ENCODE results near the gene SERPINC1.

SERPINC1 gene

GRCh38 chr1:173870252-173871075 is 46.7 kb downstream of the SERPINC1 start:
- peak; percentile 66 for TF ChIP-seq GATA2 (IDR thresholded peaks at IDR 0.05; ENCODE audit: low read depth, low read length)
- peak; percentile 40; the same call in 1 of the 2 replicates for TF ChIP-seq GATA3 (IDR thresholded peaks at IDR 0.05; ENCODE audit: low read depth, low read length)

DNA sequence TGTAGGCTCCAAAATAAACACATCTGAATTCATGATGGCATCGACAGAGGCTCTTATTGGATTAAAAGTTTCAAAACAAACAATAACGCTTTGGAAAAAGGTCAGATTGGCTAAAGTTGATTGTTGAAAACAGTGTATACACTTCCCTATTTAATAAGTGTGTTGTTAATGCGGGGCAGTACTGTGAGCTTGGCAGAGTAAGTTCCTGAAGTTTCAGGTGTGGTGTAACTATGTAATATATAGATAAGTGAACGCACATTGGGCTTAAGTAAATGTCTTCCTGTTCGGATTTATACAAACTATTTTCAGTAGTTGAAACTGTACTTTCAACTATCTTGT is 48.1 kb downstream of the SERPINC1 start:
- no peak for TF ChIP-seq GATA2 (IDR thresholded peaks at IDR 0.05; ENCODE audit: low read depth, low read length)
- TF ChIP-seq GATA3 (IDR thresholded peaks at IDR 0.05; ENCODE audit: low read depth, low read length), result no peak

GRCh38 chr1:173868266-173869020 is 48.7 kb downstream of the SERPINC1 start, which contains the start of gene ZBTB37:
ZBTB37 (plus strand) TSS chr1:173868380; CDS start chr1:173870226, 1,846 bp downstream.
- TF ChIP-seq GATA2 (IDR thresholded peaks at IDR 0.05; ENCODE audit: low read depth, low read length), result no peak
- TF ChIP-seq GATA3 (IDR thresholded peaks at IDR 0.05; ENCODE audit: low read depth, low read length), result no peak

DNA sequence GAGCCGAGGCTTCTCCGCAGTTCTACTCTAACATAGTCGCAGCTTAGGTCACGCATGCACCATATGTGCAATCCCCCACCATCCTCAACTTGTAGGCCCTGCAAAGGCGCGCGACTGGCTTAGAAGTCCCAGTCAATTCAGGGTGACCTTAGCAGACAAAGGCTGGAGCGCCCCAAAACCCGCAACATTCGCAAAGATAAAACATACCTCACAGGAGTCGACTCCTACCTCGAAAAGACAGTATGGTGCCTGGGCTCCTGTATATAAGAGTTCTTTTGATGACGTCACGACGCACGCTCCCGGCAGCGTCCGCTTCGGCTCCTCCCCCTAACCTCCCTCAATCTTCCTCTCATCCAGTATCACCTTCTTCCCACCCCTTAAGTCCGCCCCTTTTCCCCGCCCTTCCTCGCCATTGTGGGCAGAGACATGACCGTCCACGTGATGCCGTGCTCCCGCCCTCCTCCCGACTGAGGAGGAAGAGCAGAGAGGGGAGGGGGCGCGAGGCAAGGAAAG is 49.3 kb downstream of the SERPINC1 start, which contains the start of gene GAS5:
GAS5 (minus strand) TSS at position 237 of the 513 bp plus-strand sequence.
- no peak for TF ChIP-seq GATA3 (IDR thresholded peaks at IDR 0.05; ENCODE audit: low read depth, low read length)
- no peak for TF ChIP-seq GATA2 (IDR thresholded peaks at IDR 0.05; ENCODE audit: low read depth, low read length)

- no peak for TF ChIP-seq GATA3 (IDR thresholded peaks at IDR 0.05; ENCODE audit: low read depth, low read length)
- no peak for TF ChIP-seq GATA2 (IDR thresholded peaks at IDR 0.05; ENCODE audit: low read depth, low read length)
Observed at GRCh38 chr1:173867141-173867752, 49.9 kb downstream of the SERPINC1 start.

- TF ChIP-seq GATA2 (IDR thresholded peaks at IDR 0.05; ENCODE audit: low read depth, low read length) (no peak), GATA3 (IDR thresholded peaks at IDR 0.05; ENCODE audit: low read depth, low read length) (no peak)
Observed at GRCh38 chr1:173866413-173867115, 50.6 kb downstream of the SERPINC1 start.

- TF ChIP-seq GATA2 (IDR thresholded peaks at IDR 0.05; ENCODE audit: low read depth, low read length), result no peak
- TF ChIP-seq GATA3 (IDR thresholded peaks at IDR 0.05; ENCODE audit: low read depth, low read length), result no peak
Observed at GRCh38 chr1:173865468-173866164, 51.5 kb downstream of the SERPINC1 start.

GRCh38 chr1:173864179-173864867 is 52.8 kb downstream of the SERPINC1 start:
- TF ChIP-seq GATA3 (IDR thresholded peaks at IDR 0.05; ENCODE audit: low read depth, low read length), result no peak
- no peak for TF ChIP-seq GATA2 (IDR thresholded peaks at IDR 0.05; ENCODE audit: low read depth, low read length)

GRCh38 chr1:173863224-173864161 is 53.6 kb downstream of the SERPINC1 start:
- TF ChIP-seq GATA2 (IDR thresholded peaks at IDR 0.05; ENCODE audit: low read depth, low read length) (no peak), GATA3 (IDR thresholded peaks at IDR 0.05; ENCODE audit: low read depth, low read length) (no peak)

GRCh38 chr1:173862769-173863223 is 54.3 kb downstream of the SERPINC1 start:
- TF ChIP-seq GATA2 (IDR thresholded peaks at IDR 0.05; ENCODE audit: low read depth, low read length), result no peak
- no peak for TF ChIP-seq GATA3 (IDR thresholded peaks at IDR 0.05; ENCODE audit: low read depth, low read length)

GRCh38 chr1:173861731-173862145 is 55.4 kb downstream of the SERPINC1 start:
- TF ChIP-seq GATA3 (IDR thresholded peaks at IDR 0.05; ENCODE audit: low read depth, low read length) (no peak), GATA2 (IDR thresholded peaks at IDR 0.05; ENCODE audit: low read depth, low read length) (no peak)

Data from SH-SY5Y (cell line).